GM12865 (cell line): ENCODE measurements around the gene NBAS.

Experiments
- DNase-seq: peaks from one replicate; pipeline ENCODE4 v3.0.0; 2010; ENCODE audit warnings: low read depth
- H3K4me3 ChIP-seq: 2 replicates; pipeline ENCODE4 v1.5.1; 2011; ENCODE audit warnings: mild to moderate bottlenecking, low read depth, low read length, control low read depth
- CTCF ChIP-seq: IDR thresholded peaks from 2 replicates; pipeline ENCODE4 v1.5.1; 2011; ENCODE audit warnings: low read length, control low read depth, low read depth, inconsistent platforms; ENCODE audit not compliant: insufficient read depth; ENCODE audit errors: missing control alignments

Gene NBAS

DNA sequence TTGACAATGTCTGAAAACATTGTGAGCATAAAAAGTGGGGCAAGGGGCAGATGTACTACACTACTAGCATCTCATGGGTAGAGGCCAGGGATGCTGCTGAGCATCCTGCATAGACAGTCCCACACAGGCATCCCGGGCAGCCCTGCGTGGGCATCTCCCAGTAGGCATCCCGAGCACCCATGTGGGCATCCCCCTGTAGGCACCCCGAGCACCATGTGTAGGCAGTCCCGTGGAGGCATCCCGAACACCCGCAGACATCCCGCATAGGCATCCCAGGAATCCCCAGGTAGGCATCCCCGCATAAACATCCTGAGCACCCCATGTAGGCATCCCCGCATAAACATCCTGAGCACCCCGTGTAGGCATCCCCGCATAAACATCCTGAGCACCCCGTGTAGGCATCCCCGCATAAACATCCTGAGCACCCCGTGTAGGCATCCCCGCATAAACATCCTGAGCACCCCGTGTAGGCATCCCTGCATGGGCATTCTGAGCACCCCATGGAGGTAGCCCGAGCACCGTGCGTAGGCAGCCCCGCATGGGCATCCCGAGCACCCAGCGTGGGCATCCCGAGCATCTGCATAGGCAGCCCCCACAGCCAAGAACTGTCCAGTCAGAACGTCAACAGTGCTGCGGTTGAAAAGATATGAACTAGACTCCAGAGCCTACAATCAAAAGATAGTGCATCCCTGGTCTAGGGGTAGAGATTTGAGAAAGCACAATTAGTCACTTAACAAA is 273.5 kb downstream of the NBAS start:
- H3K4me3 ChIP-seq, result no peak overlapping the region
- DNase-seq, result no peak
- TF ChIP-seq CTCF, result no peak

DNA sequence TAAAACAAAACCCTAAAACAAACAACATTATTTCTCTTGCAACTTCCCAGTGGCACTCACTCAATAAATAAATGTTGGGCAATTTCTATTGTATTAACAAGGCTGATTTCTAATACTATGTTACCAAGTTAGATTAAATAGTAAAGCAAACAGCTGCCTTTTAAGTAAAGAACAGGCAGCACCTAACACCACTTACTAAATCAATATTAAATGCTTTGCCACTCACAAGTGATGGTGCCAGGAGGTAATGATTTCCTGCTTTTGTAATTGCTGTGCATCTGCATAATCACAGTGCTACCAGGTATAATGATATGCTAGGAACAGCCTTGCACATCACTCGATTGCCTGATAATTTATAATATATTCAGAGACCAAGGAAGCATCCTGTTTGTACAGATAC is 276.5 kb downstream of the NBAS start:
- H3K4me3 ChIP-seq, result no peak overlapping the region
- TF ChIP-seq CTCF, result no peak
- no peak for DNase-seq

- no peak for DNase-seq
- H3K4me3 ChIP-seq, result no peak overlapping the region
- TF ChIP-seq CTCF, result no peak
Observed at GRCh38 chr2:15281681-15282080, 279.5 kb downstream of the NBAS start.

- no peak for TF ChIP-seq CTCF
- no peak for DNase-seq
- H3K4me3 ChIP-seq, result no peak overlapping the region
Observed at GRCh38 chr2:15279201-15279876, 281.8 kb downstream of the NBAS start.

- TF ChIP-seq CTCF, result no peak
- H3K4me3 ChIP-seq, result no peak overlapping the region
- DNase-seq, result no peak
Observed at GRCh38 chr2:15278296-15278695, 282.8 kb downstream of the NBAS start.

DNA sequence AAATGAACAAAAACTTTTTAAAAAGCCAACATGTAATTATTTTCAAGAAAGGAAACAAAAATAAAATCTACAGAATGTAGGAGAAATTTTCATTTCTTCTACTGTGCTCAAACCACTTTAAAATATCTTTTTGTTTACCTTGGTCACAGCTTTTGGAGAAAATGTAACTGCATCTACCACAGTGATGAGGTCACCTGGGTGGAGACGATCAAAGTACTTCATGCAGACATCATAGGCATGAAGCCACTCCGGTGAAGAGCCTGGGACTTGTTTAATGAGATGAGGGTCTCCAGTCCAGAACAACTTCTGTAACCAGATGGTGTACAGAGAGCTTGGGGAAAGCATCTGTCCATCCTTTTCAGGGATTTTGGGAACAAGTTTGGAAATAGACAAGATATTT is 285.8 kb downstream of the NBAS start:
- DNase-seq, result no peak
- no peak for TF ChIP-seq CTCF
- no peak overlapping the region for H3K4me3 ChIP-seq
